ENCODE measurements around the gene PTGER2. TPM values are rescaled to one million over a fixed set of nuclear protein-coding genes. Genes with fewer than 3 reads are reported as not detected.

The PTGER2 gene
- total RNA-seq, 1 donor, result 3.3 TPM

DNA sequence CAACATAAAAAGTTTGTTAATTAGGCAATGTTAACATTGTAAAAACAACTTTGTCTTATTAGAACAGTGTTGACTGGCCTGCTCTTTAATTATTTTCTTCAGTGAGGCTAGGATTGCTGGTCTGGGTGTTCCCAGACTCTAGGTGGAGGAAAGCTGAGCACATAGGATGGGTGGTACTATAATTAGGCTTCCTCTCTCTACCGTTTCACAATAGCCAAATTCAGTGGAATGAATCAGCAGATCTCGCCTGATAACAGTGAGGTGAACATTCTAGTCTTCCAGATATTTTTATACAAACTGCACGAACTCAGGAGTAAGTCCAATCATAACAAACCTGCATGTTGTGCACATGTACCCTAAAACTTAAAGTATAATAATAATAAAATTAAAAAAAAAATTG is 34.7 kb upstream of the PTGER2 start:
- Histone ChIP-seq H3K4me2 (ENCODE audit: insufficient read depth, low read length) (peak overlapping the region; percentile 65), H3K79me2 (ENCODE audit: insufficient read depth, low read length) (no peaks in the 10 kb centered on the region), H3K36me3 (ENCODE audit: insufficient read depth, low read length) (no peaks in the 10 kb centered on the region), H2AFZ (ENCODE audit: low read length) (no peak overlapping the region), H3K4me1 (ENCODE audit: insufficient read depth, low read length) (peaks cover 4% of the 10 kb centered on the region), H3K27ac (ENCODE audit: low read depth, low read length) (peak overlapping the region; percentile 53), H4K20me1 (ENCODE audit: insufficient read depth, low read length) (no peaks in the 10 kb centered on the region), H3K27me3 (ENCODE audit: insufficient read depth, low read length) (no peaks in the 10 kb centered on the region), H3K9me3 (ENCODE audit: low read depth, low read length) (no peaks in the 10 kb centered on the region), H3K4me3 (ENCODE audit: insufficient read depth, low read length) (no peak overlapping the region)
- TF ChIP-seq, protein P1, sequence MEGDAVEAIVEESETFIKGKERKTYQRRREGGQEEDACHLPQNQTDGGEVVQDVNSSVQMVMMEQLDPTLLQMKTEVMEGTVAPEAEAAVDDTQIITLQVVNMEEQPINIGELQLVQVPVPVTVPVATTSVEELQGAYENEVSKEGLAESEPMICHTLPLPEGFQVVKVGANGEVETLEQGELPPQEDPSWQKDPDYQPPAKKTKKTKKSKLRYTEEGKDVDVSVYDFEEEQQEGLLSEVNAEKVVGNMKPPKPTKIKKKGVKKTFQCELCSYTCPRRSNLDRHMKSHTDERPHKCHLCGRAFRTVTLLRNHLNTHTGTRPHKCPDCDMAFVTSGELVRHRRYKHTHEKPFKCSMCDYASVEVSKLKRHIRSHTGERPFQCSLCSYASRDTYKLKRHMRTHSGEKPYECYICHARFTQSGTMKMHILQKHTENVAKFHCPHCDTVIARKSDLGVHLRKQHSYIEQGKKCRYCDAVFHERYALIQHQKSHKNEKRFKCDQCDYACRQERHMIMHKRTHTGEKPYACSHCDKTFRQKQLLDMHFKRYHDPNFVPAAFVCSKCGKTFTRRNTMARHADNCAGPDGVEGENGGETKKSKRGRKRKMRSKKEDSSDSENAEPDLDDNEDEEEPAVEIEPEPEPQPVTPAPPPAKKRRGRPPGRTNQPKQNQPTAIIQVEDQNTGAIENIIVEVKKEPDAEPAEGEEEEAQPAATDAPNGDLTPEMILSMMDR (IDR thresholded peaks at IDR 0.05; ENCODE audit: extremely low read depth, low read depth, low read length), result no peak
- DNase-seq (ENCODE audit: insufficient read length, low spot score, missing footprints), result no peak

DNA sequence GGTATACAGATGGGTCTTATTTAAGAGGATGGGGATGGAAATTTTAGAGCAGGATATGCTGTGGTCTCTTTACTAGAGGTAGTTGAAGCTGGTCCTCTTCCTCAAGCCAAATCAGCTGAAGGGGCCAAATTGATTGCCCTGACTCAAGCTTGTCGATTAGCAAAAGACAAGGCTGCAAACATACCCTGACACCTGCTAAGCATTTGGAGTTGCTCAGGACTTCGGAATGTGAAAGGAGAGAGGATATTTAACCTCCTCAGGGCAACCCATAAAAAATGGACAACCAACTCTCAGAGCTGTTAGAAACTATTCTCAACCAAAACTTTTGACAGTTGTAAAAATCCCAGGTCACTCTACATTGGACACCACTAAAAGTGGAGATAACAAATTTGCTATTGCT is 31.0 kb upstream of the PTGER2 start:
- no peaks in the 10 kb centered on the region for H4K20me1 ChIP-seq (ENCODE audit: insufficient read depth, low read length)
- no peaks in the 10 kb centered on the region for H3K9me3 ChIP-seq (ENCODE audit: low read depth, low read length)
- TF ChIP-seq, protein P1 (IDR thresholded peaks at IDR 0.05; ENCODE audit: extremely low read depth, low read depth, low read length), result no peak
- no peak overlapping the region for H3K4me2 ChIP-seq (ENCODE audit: insufficient read depth, low read length)
- no peak overlapping the region for H2AFZ ChIP-seq (ENCODE audit: low read length)
- H3K79me2 ChIP-seq (ENCODE audit: insufficient read depth, low read length), result no peaks in the 10 kb centered on the region
- H3K4me1 ChIP-seq (ENCODE audit: insufficient read depth, low read length), result peaks cover 4% of the 10 kb centered on the region
- no peak overlapping the region for H3K27ac ChIP-seq (ENCODE audit: low read depth, low read length)
- no peak overlapping the region for H3K4me3 ChIP-seq (ENCODE audit: insufficient read depth, low read length)
- no peak for DNase-seq (ENCODE audit: insufficient read length, low spot score, missing footprints)
- no peaks in the 10 kb centered on the region for H3K27me3 ChIP-seq (ENCODE audit: insufficient read depth, low read length)
- H3K36me3 ChIP-seq (ENCODE audit: insufficient read depth, low read length), result no peaks in the 10 kb centered on the region

DNA sequence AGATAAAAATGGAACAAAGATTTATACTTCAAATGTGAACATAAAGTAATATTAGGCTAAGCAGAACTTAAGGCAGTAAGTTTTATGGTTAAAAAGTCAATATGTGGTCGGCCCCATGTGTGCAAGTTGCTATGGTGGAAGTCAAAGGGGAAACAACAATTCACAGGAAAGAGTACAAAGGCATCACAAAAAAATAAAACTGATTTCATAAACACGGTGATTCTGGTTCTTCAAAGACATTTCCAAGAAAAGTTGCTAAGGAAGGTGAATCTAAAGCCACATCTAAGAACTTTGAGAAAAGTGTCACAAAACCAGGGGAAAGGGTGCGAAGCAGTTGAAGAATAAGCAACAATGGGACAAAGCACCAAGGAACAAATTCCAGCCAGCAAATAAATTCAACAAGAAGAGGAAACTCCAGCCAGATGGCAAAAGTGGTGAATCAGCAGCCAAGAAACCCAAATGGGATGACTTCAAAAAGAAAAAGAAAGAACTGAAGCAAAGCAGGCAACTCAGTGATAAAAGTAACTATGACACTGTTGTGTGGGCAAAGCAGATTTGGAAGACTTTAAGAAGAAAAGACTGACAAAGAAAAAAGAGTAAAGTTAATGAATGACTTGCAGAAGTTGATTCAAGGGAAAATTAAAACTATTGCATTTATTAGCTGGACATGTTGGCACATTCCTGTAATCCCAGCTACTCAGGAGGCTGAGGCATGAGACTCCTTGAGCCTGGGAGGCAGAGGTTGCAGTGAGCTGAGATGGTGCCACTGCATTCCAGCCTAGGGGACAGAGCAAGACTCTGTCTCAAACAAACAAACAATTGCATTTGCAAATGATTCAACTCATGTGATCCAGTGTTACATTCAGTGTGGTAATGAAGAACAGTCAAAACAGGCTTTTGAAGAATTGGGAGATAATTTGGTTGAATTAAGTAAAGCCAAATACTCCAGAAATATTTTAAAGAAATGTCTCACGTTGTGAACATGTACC is 27.2 kb upstream of the PTGER2 start:
- TF ChIP-seq, protein P1 (IDR thresholded peaks at IDR 0.05; ENCODE audit: extremely low read depth, low read depth, low read length), result no peak
- H3K79me2 ChIP-seq (ENCODE audit: insufficient read depth, low read length), result no peaks in the 10 kb centered on the region

DNA sequence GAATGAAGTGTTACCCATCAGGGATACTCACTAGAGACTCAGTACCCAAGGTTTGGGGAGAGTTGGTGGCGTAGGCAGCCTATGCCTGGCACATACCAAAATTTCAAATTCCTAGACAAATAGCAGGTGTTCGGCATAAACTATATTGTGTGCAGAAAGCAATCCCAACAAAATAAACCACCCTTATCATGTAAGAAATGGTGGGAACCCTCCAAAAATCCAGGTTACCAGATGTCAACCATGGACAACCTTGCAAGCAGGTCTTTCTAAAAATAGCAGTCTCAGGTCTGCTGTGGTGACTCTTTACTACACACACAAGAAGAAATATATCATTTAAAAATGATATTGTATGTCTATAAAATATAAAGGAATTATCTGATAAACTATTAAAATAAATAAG is 17.7 kb upstream of the PTGER2 start:
- no peaks in the 10 kb centered on the region for H3K79me2 ChIP-seq (ENCODE audit: insufficient read depth, low read length)
- no peak overlapping the region for H3K4me3 ChIP-seq (ENCODE audit: insufficient read depth, low read length)
- no peaks in the 10 kb centered on the region for H4K20me1 ChIP-seq (ENCODE audit: insufficient read depth, low read length)
- peaks cover 4% of the 10 kb centered on the region for H3K27me3 ChIP-seq (ENCODE audit: insufficient read depth, low read length)
- H3K27ac ChIP-seq (ENCODE audit: low read depth, low read length), result no peak overlapping the region
- no peak overlapping the region for H2AFZ ChIP-seq (ENCODE audit: low read length)
- H3K9me3 ChIP-seq (ENCODE audit: low read depth, low read length), result no peaks in the 10 kb centered on the region
- DNase-seq (ENCODE audit: insufficient read length, low spot score, missing footprints), result no peak
- TF ChIP-seq, protein P1 (IDR thresholded peaks at IDR 0.05; ENCODE audit: extremely low read depth, low read depth, low read length), result no peak
- H3K4me2 ChIP-seq (ENCODE audit: insufficient read depth, low read length), result no peak overlapping the region
- H3K4me1 ChIP-seq (ENCODE audit: insufficient read depth, low read length), result no peaks in the 10 kb centered on the region
- H3K36me3 ChIP-seq (ENCODE audit: insufficient read depth, low read length), result no peaks in the 10 kb centered on the region

More for the DNA sequence above, 27.2 kb upstream of the PTGER2 start:
- peaks cover 3% of the 10 kb centered on the region for H3K27me3 ChIP-seq (ENCODE audit: insufficient read depth, low read length)
- peak; percentile 44 for DNase-seq (ENCODE audit: insufficient read length, low spot score, missing footprints)
- no peak overlapping the region for H3K4me2 ChIP-seq (ENCODE audit: insufficient read depth, low read length)
- no peak overlapping the region for H2AFZ ChIP-seq (ENCODE audit: low read length)
- H4K20me1 ChIP-seq (ENCODE audit: insufficient read depth, low read length), result no peaks in the 10 kb centered on the region
- no peaks in the 10 kb centered on the region for H3K4me1 ChIP-seq (ENCODE audit: insufficient read depth, low read length)
- H3K9me3 ChIP-seq (ENCODE audit: low read depth, low read length), result no peaks in the 10 kb centered on the region
- H3K4me3 ChIP-seq (ENCODE audit: insufficient read depth, low read length), result no peak overlapping the region
- H3K27ac ChIP-seq (ENCODE audit: low read depth, low read length), result no peak overlapping the region
- no peaks in the 10 kb centered on the region for H3K36me3 ChIP-seq (ENCODE audit: insufficient read depth, low read length)

Data from osteoblast (primary cell).